ENCODE measurements around the gene ERBB3. TPM values are rescaled to one million over a fixed set of nuclear protein-coding genes. Genes with fewer than 3 reads are reported as not detected.
"Not testable (repeated sequence)": the region's sequence is repeated elsewhere in the genome, so short reads cannot be mapped to it uniquely, and the experiment has no call there.

Gene ERBB3
- total RNA-seq, 4 donors from 2014 or later = 17.3 to 41.1 (median 22.3) TPM

DNA sequence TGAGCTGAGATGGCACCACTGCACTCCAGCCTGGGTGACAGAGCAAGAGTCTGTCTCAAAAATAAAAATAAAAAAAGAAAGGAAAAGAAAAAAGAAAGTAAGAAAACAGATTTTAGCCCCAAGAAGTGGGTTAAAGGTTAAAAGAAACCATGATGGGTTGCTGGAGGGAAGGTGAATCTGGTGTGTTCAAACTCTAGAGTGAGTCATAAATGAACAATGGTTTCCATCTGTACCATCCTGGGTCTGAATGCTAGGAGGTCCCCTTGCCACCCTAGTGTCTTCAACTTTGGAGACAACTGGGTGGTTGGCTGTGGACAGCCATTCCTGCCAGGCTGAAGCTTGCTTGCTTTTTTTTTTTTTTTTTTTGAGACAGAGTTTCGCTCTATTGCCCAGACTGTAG, 39.8 kb upstream of the ERBB3 start:
- ATAC-seq = no peak
- Histone ChIP-seq H3K4me3 (no peak overlapping the region), H3K27me3 (no peaks in the 10 kb centered on the region), H3K36me3 (peaks cover 0 to 51% of the 10 kb centered on the region in 2 donors), H3K27ac (no peak overlapping the region), H3K9me3 (no peaks in the 10 kb centered on the region), H3K4me1 (peaks cover 4 to 22% (median 4%) of the 10 kb centered on the region in 3 donors)
- WGBS, 2 donors (ENCODE audit: low coverage in 1 of 2) = 100% methylated on average over 1 of the region's 1 CpG; no CpG with 5 or more reads in 1 of the 2 donors
- TF ChIP-seq POLR2A (IDR thresholded peaks at IDR 0.05) (no peak), POLR2AphosphoS5 (IDR thresholded peaks at IDR 0.05) (no peak), EP300 (IDR thresholded peaks at IDR 0.05) (no peak)
- TF ChIP-seq, protein P1, sequence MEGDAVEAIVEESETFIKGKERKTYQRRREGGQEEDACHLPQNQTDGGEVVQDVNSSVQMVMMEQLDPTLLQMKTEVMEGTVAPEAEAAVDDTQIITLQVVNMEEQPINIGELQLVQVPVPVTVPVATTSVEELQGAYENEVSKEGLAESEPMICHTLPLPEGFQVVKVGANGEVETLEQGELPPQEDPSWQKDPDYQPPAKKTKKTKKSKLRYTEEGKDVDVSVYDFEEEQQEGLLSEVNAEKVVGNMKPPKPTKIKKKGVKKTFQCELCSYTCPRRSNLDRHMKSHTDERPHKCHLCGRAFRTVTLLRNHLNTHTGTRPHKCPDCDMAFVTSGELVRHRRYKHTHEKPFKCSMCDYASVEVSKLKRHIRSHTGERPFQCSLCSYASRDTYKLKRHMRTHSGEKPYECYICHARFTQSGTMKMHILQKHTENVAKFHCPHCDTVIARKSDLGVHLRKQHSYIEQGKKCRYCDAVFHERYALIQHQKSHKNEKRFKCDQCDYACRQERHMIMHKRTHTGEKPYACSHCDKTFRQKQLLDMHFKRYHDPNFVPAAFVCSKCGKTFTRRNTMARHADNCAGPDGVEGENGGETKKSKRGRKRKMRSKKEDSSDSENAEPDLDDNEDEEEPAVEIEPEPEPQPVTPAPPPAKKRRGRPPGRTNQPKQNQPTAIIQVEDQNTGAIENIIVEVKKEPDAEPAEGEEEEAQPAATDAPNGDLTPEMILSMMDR (IDR thresholded peaks at IDR 0.05) = no peak

DNA sequence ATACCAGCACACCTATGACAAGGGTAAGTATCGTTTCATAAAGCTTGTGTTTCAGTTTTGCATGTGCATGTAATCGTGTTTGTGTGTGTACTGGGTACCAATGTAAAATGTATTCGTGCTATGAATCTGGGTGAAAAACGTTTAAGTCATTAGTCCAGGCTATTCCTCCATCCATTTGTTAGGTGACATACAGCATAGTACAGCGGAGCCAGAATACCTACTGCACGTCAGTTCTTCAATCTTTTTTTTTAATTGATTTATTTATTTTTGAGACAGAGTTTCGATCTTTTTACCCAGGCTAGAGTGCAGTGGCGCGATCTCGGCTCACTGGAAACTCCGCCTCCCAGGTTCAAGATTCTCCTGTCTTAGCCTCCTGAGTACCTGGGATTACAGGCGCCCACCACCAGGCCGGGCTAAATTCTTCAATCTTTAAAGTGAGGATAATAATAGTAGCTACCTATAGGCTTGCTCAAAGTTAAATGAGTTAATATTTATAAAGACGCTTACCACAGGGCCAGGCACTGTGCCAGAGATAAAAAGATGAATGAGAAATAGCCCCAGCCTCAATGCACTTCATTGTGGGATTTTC, 38.9 kb upstream of the ERBB3 start:
- WGBS, 2 donors (ENCODE audit: low coverage in 1 of 2) = 56 to 59% methylated on average over 13 of the region's 14 CpGs
- TF ChIP-seq, protein P1 (IDR thresholded peaks at IDR 0.05) = peak in 2 of 4 experiments; percentile 17 to 23
- no peak for TF ChIP-seq POLR2AphosphoS5 (IDR thresholded peaks at IDR 0.05)
- peaks cover 4 to 22% (median 4%) of the 10 kb centered on the region in 3 donors for H3K4me1 ChIP-seq
- peaks cover 0 to 51% of the 10 kb centered on the region in 2 donors for H3K36me3 ChIP-seq
- H3K4me3 ChIP-seq = peak overlapping the region; percentile 64 to 71
- H3K27ac ChIP-seq = peak overlapping the region; percentile 84 to 96 (median 92)
- H3K9me3 ChIP-seq = no peaks in the 10 kb centered on the region
- no peak for ATAC-seq
- H3K27me3 ChIP-seq = no peaks in the 10 kb centered on the region

DNA sequence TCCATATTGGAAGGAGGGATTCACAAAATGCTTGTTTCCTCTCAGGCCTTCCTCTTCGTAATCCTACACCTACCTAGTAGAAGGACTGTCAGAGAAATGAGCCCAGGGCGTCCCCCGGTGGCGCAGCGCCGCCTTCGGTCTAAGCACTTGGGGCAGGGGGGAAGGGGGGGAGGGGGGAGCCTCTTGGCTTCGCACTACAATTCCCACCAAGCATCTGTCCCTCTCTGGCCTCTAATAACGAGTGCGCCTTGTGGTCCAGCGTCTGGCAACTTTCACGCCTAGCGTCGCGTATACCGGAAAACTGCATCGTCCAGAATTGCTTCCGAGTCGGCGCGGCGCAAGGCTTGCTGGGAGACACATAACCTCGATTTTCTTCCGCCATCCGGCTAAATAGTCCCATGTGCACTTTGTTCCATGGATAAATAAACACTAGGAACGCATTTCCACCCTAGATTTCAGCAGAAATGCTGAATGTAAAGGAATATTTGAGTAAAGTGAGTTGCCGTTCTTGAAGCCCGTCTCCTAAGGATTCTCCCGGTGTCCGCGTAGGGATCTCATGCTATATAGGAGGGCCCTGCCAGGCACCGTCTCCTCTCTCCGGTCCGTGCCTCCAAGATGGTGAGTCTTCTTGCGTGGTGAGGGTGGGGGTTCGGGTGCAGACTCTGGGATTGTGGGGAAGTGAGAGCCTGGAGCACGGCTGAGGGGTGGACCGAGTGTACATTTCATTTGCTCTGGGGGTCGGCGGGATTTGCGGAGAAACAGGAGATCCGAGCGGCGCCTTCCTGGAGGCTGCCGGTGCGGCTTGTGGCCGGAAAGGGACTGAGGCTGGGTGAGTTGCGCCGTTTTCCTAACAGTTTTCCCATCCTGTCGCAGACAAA, 38.2 kb upstream of the ERBB3 start, which contains the start of gene RPS26:
Gene RPS26 (plus strand): TSS at position 367 of the 878 bp plus-strand sequence. CDS start 249 bp downstream, at position 616.
- Histone ChIP-seq H3K36me3 (peaks cover 0 to 46% of the 10 kb centered on the region in 2 donors), H3K27me3 (no peaks in the 10 kb centered on the region), H3K4me1 (peaks cover 4 to 25% (median 4%) of the 10 kb centered on the region in 3 donors), H3K9me3 (no peaks in the 10 kb centered on the region), H3K4me3 (peak within 1 kb of the TSS; percentile 64 to 71), H3K27ac (peak within 1 kb of the TSS; percentile 84 to 96 (median 92))
- WGBS, 2 donors (ENCODE audit: low coverage in 1 of 2) = 0% methylated on average over 10 to 31 of the region's 50 CpGs
- peak; percentile 98 for ATAC-seq
- TF ChIP-seq EP300 (IDR thresholded peaks at IDR 0.05) (no peak), POLR2AphosphoS5 (IDR thresholded peaks at IDR 0.05) (peak; percentile 99), POLR2A (IDR thresholded peaks at IDR 0.05) (peak; percentile 94)
- TF ChIP-seq, protein P1 (IDR thresholded peaks at IDR 0.05) = peak; percentile 2 to 74 (median 16)

DNA sequence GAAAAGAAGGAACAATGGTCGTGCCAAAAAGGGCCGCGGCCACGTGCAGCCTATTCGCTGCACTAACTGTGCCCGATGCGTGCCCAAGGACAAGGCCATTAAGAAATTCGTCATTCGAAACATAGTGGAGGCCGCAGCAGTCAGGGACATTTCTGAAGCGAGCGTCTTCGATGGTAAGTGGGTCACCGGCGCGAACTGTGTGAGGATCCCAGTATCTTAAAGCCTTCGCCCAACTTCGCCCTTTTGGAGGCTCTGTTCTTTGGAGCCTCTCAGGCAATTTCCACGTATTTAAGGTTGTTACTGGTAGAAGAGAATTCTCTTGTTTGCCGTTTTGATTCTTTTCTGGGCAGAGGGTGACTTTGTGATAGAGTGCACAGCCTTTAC, 37.5 kb upstream of the ERBB3 start:
- Histone ChIP-seq H3K27ac (peak overlapping the region; percentile 84 to 96 (median 92)), H3K4me1 (peaks cover 4 to 31% (median 4%) of the 10 kb centered on the region in 3 donors), H3K4me3 (peak overlapping the region; percentile 64 to 71), H3K36me3 (peaks cover 0 to 39% of the 10 kb centered on the region in 2 donors)
- ATAC-seq, H3K9me3 ChIP-seq, H3K27me3 ChIP-seq: not testable (repeated sequence)
- WGBS, 2 donors (ENCODE audit: low coverage in 1 of 2) = 0 to 1% methylated on average over 10 to 15 of the region's 20 CpGs

DNA sequence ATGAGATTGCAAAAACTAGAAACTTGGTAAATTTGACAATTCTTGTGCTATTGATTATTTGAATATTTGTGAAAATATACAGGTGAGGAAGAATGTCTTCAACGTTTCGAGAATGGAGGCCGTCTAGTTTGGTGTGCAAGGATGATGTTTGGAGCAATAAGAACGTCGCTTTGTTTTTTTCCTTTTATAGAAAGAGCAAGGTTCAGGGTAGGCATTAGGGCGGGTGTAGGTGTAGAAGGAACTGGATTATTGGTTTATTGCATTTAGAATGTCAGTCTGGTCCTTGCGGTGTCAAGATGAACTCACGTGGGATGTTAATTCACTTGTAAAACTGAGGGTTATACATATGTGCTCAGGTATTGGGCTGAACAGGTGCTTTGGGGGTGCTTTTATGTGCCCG, 37.1 kb upstream of the ERBB3 start:
- 40% methylated on average over 8 to 9 of the region's 9 CpGs for WGBS, 2 donors (ENCODE audit: low coverage in 1 of 2)
- H3K27me3 ChIP-seq = no peaks in the 10 kb centered on the region
- H3K27ac ChIP-seq = peak overlapping the region in 3 of 4 donors; percentile 91 to 96 (median 94)
- no peak for ATAC-seq
- peaks cover 0 to 37% of the 10 kb centered on the region in 2 donors for H3K36me3 ChIP-seq
- peaks cover 4 to 34% (median 4%) of the 10 kb centered on the region in 3 donors for H3K4me1 ChIP-seq
- no peaks in the 10 kb centered on the region for H3K9me3 ChIP-seq
- H3K4me3 ChIP-seq = peak overlapping the region; percentile 64 to 71
- TF ChIP-seq POLR2AphosphoS5 (IDR thresholded peaks at IDR 0.05) (no peak), POLR2A (IDR thresholded peaks at IDR 0.05) (no peak), EP300 (IDR thresholded peaks at IDR 0.05) (no peak)
- TF ChIP-seq, protein P1 (IDR thresholded peaks at IDR 0.05) = no peak
